Measurements from ENCODE around the gene CTBP1.

The CTBP1 gene

GRCh38 chr4:1248245-1249147 is at the start of gene CTBP1:
Gene CTBP1 (minus strand): TSS chr4:1249130. CDS start chr4:1241331, 7,799 bp downstream.
- H3K27ac ChIP-seq, result peak within 1 kb of the TSS; percentile 98
- TF ChIP-seq CTCF (conservative IDR thresholded peaks at IDR 0.05) (no peak), ZFX (IDR thresholded peaks at IDR 0.05) (peak; percentile 62)

GRCh38 chr4:1298461-1298860 is 49.5 kb upstream of the CTBP1 start:
- TF ChIP-seq CTCF (conservative IDR thresholded peaks at IDR 0.05), result no peak
- H3K27ac ChIP-seq, result no peak overlapping the region

GRCh38 chr4:1297456-1298325 is 48.8 kb upstream of the CTBP1 start:
- no peak overlapping the region for H3K27ac ChIP-seq
- TF ChIP-seq ZFX (IDR thresholded peaks at IDR 0.05) (no peak), CTCF (conservative IDR thresholded peaks at IDR 0.05) (no peak)

GRCh38 chr4:1297023-1297395 is 48.1 kb upstream of the CTBP1 start:
- no peak overlapping the region for H3K27ac ChIP-seq
- TF ChIP-seq ZFX (IDR thresholded peaks at IDR 0.05) (no peak), CTCF (conservative IDR thresholded peaks at IDR 0.05) (no peak)

GRCh38 chr4:1296324-1297022 is 47.5 kb upstream of the CTBP1 start:
- TF ChIP-seq CTCF (conservative IDR thresholded peaks at IDR 0.05), result no peak
- no peak for TF ChIP-seq ZFX (IDR thresholded peaks at IDR 0.05)
- no peak overlapping the region for H3K27ac ChIP-seq

GRCh38 chr4:1295405-1296055 is 46.6 kb upstream of the CTBP1 start:
- no peak for TF ChIP-seq CTCF (conservative IDR thresholded peaks at IDR 0.05)
- no peak for TF ChIP-seq ZFX (IDR thresholded peaks at IDR 0.05)
- H3K27ac ChIP-seq, result no peak overlapping the region
